Osteocyte (in vitro differentiated cells): Measurements from ENCODE around the gene LRRC59. TPM values are rescaled to one million over a fixed set of nuclear protein-coding genes. Genes with fewer than 3 reads are reported as not detected.
"Not testable (repeated sequence)": the region's sequence is repeated elsewhere in the genome, so short reads cannot be mapped to it uniquely, and the experiment has no call there.

Experiments
- DNase-seq: peaks from one replicate; pipeline ENCODE4 v3.0.0; 2021; ENCODE audit warnings: mixed read lengths; ENCODE audit not compliant: unreplicated experiment; ENCODE audit errors: extremely low spot score
- H3K27ac Mint-ChIP-seq: one replicate; pipeline ENCODE4 v1.8.0; 2021; ENCODE audit warnings: mild to moderate bottlenecking, mixed read lengths; ENCODE audit not compliant: unreplicated experiment
- H3K27me3 Mint-ChIP-seq: one replicate; pipeline ENCODE4 v1.8.0; 2021; ENCODE audit warnings: mixed read lengths; ENCODE audit not compliant: unreplicated experiment
- H3K36me3 Mint-ChIP-seq: one replicate; pipeline ENCODE4 v1.8.0; 2021; ENCODE audit warnings: mixed read lengths; ENCODE audit not compliant: unreplicated experiment
- H3K4me1 Mint-ChIP-seq: one replicate; pipeline ENCODE4 v1.8.0; 2021; ENCODE audit warnings: mixed read lengths; ENCODE audit not compliant: unreplicated experiment
- H3K4me3 Mint-ChIP-seq: one replicate; pipeline ENCODE4 v1.8.0; 2021; ENCODE audit warnings: mild to moderate bottlenecking, moderate library complexity, mixed read lengths; ENCODE audit not compliant: unreplicated experiment
- H3K9me3 Mint-ChIP-seq: one replicate; pipeline ENCODE4 v1.8.0; 2021; ENCODE audit warnings: mixed read lengths; ENCODE audit not compliant: unreplicated experiment
- CTCF ChIP-seq: fragments of 200-600 bp; sonication (generic); IDR thresholded peaks from 2 replicates; pipeline ENCODE4 v1.5.0; 2021; ENCODE audit warnings: antibody characterized with exemption, mild to moderate bottlenecking, moderate library complexity
- total RNA-seq: library from RNA; stranded (reverse); gene quantifications from 2 replicates; pipeline ENCODE4 v1.2.1, GENCODE V29; 2021

Gene LRRC59
- total RNA-seq, 1 donor from 2014 or later = 87.2 TPM

GRCh38 chr17:50423553-50424159, 26.3 kb upstream of the LRRC59 start:
- Mint-ChIP-seq H3K9me3 (no peaks in the 10 kb centered on the region), H3K36me3 (no peaks in the 10 kb centered on the region), H3K27ac (peak overlapping the region; percentile 31), H3K4me1 (peaks cover 34% of the 10 kb centered on the region), H3K4me3 (no peak overlapping the region), H3K27me3 (peaks cover 3% of the 10 kb centered on the region)
- TF ChIP-seq CTCF = no peak
- no peak for DNase-seq

GRCh38 chr17:50422738-50423137, 25.4 kb upstream of the LRRC59 start:
- Mint-ChIP-seq H3K4me1 (peaks cover 30% of the 10 kb centered on the region), H3K4me3 (no peak overlapping the region), H3K27ac (no peak overlapping the region), H3K27me3 (peaks cover 3% of the 10 kb centered on the region), H3K36me3 (no peaks in the 10 kb centered on the region), H3K9me3 (no peaks in the 10 kb centered on the region)
- DNase-seq = no peak
- no peak for TF ChIP-seq CTCF

- no peak for DNase-seq
- peak overlapping the region; percentile 66 for H3K4me3 Mint-ChIP-seq
- no peaks in the 10 kb centered on the region for H3K9me3 Mint-ChIP-seq
- peaks cover 7% of the 10 kb centered on the region for H3K27me3 Mint-ChIP-seq
- H3K4me1 Mint-ChIP-seq = peaks cover 18% of the 10 kb centered on the region
- H3K36me3 Mint-ChIP-seq = no peaks in the 10 kb centered on the region
- peak overlapping the region; percentile 85 for H3K27ac Mint-ChIP-seq
- no peak for TF ChIP-seq CTCF
Observed at GRCh38 chr17:50421308-50422051, 24.2 kb upstream of the LRRC59 start.

GRCh38 chr17:50420419-50421112, 23.2 kb upstream of the LRRC59 start:
- H3K4me1 Mint-ChIP-seq = peaks cover 14% of the 10 kb centered on the region
- no peak overlapping the region for H3K4me3 Mint-ChIP-seq
- H3K9me3 Mint-ChIP-seq = no peaks in the 10 kb centered on the region
- DNase-seq = no peak
- peaks cover 7% of the 10 kb centered on the region for H3K27me3 Mint-ChIP-seq
- H3K27ac Mint-ChIP-seq = peak overlapping the region; percentile 85
- no peak for TF ChIP-seq CTCF
- no peaks in the 10 kb centered on the region for H3K36me3 Mint-ChIP-seq

- not testable (repeated sequence) for H3K27me3 Mint-ChIP-seq, H3K27ac Mint-ChIP-seq
Observed at GRCh38 chr17:50419577-50419976, 22.3 kb upstream of the LRRC59 start.

More at GRCh38 chr17:50419577-50419976, 22.3 kb upstream of the LRRC59 start:
- H3K9me3 Mint-ChIP-seq, H3K36me3 Mint-ChIP-seq, DNase-seq, H3K4me3 Mint-ChIP-seq: not testable (repeated sequence)
- H3K4me1 Mint-ChIP-seq = peaks cover 13% of the 10 kb centered on the region
